Activated CD4-positive, alpha-beta T cell treated with anti-CD3 and anti-CD28 coated beads, Interleukin-2, amount 10 ng/mL, durations not matched to agents 24 days and 14 days (primary cell): ENCODE results near the gene EXOC3. TPM values are rescaled to one million over a fixed set of nuclear protein-coding genes. Genes with fewer than 3 reads are reported as not detected.
"Not testable (repeated sequence)": the region's sequence is repeated elsewhere in the genome, so short reads cannot be mapped to it uniquely, and the experiment has no call there.

Source experiments
- DNase-seq: peaks from one replicate; pipeline ENCODE4 v3.0.0; 2022
- H3K27ac Mint-ChIP-seq: one replicate; pipeline ENCODE4 v1.8.0; 2022; ENCODE audit warnings: mild to moderate bottlenecking, mixed read lengths
- H3K27me3 Mint-ChIP-seq: one replicate; pipeline ENCODE4 v1.8.0; 2022; ENCODE audit warnings: mixed read lengths
- H3K36me3 Mint-ChIP-seq: one replicate; pipeline ENCODE4 v1.8.0; 2022; ENCODE audit warnings: low read depth, mild to moderate bottlenecking, mixed read lengths
- H3K4me1 Mint-ChIP-seq: one replicate; pipeline ENCODE4 v1.8.0; 2021; ENCODE audit warnings: mixed read lengths
- H3K4me3 Mint-ChIP-seq: one replicate; pipeline ENCODE4 v1.8.0; 2022; ENCODE audit warnings: mild to moderate bottlenecking, moderate library complexity, mixed read lengths
- H3K9me3 Mint-ChIP-seq: one replicate; pipeline ENCODE4 v1.8.0; 2021; ENCODE audit warnings: mixed read lengths
- intact Hi-C: fragments of 100-400 bp; cut with micrococcal nuclease; formaldehyde crosslinking; loops from one replicate; pipeline ENCODE4 v1.15.1; 2023
- total RNA-seq: library from RNA; stranded (reverse); gene quantifications from 2 replicates; pipeline ENCODE4 v1.2.3, GENCODE V29; 2022

EXOC3 gene
- total RNA-seq, 1 donor from 2014 or later: 64.5 TPM

- Mint-ChIP-seq H3K36me3 (no peaks in the 10 kb centered on the region), H3K27me3 (peaks cover 9% of the 10 kb centered on the region), H3K4me3 (no peak overlapping the region), H3K27ac (no peak overlapping the region), H3K9me3 (no peaks in the 10 kb centered on the region), H3K4me1 (no peaks in the 10 kb centered on the region)
- DNase-seq: no peak
- intact Hi-C loops: no loop called here
Measured at GRCh38 chr5:505951-506525, 63.1 kb downstream of the EXOC3 start.

- H3K27ac Mint-ChIP-seq, H3K27me3 Mint-ChIP-seq, H3K4me3 Mint-ChIP-seq, intact Hi-C loops, H3K4me1 Mint-ChIP-seq, H3K9me3 Mint-ChIP-seq, DNase-seq, H3K36me3 Mint-ChIP-seq: not testable (repeated sequence)
Measured at GRCh38 chr5:507986-508575, 65.1 kb downstream of the EXOC3 start.

GRCh38 chr5:509611-510185 is 66.7 kb downstream of the EXOC3 start:
- H3K36me3 Mint-ChIP-seq: no peaks in the 10 kb centered on the region
- no peaks in the 10 kb centered on the region for H3K4me1 Mint-ChIP-seq
- intact Hi-C loops: no loop called here
- no peak for DNase-seq
- no peaks in the 10 kb centered on the region for H3K9me3 Mint-ChIP-seq
- H3K27ac Mint-ChIP-seq: no peak overlapping the region
- peaks cover 6% of the 10 kb centered on the region for H3K27me3 Mint-ChIP-seq
- H3K4me3 Mint-ChIP-seq: no peak overlapping the region

GRCh38 chr5:510521-510920 is 67.5 kb downstream of the EXOC3 start:
- Mint-ChIP-seq H3K9me3 (no peaks in the 10 kb centered on the region), H3K27me3 (peaks cover 9% of the 10 kb centered on the region), H3K4me3 (no peak overlapping the region), H3K27ac (no peak overlapping the region), H3K4me1 (no peaks in the 10 kb centered on the region), H3K36me3 (no peaks in the 10 kb centered on the region)
- intact Hi-C loops: no loop called here
- DNase-seq: no peak

GRCh38 chr5:511476-511875 is 68.5 kb downstream of the EXOC3 start:
- no peak for DNase-seq
- H3K36me3 Mint-ChIP-seq: no peaks in the 10 kb centered on the region
- no peak overlapping the region for H3K4me3 Mint-ChIP-seq
- no peaks in the 10 kb centered on the region for H3K9me3 Mint-ChIP-seq
- intact Hi-C loops: no loop called here
- H3K27ac Mint-ChIP-seq: no peak overlapping the region
- peaks cover 9% of the 10 kb centered on the region for H3K27me3 Mint-ChIP-seq
- H3K4me1 Mint-ChIP-seq: no peaks in the 10 kb centered on the region

- intact Hi-C loops: no loop called here
- no peak overlapping the region for H3K27ac Mint-ChIP-seq
- no peaks in the 10 kb centered on the region for H3K4me1 Mint-ChIP-seq
- H3K27me3 Mint-ChIP-seq: peaks cover 19% of the 10 kb centered on the region
- H3K36me3 Mint-ChIP-seq: no peaks in the 10 kb centered on the region
- no peak overlapping the region for H3K4me3 Mint-ChIP-seq
- H3K9me3 Mint-ChIP-seq: peaks cover 12% of the 10 kb centered on the region
- no peak for DNase-seq
Measured at GRCh38 chr5:513216-514100, 70.5 kb downstream of the EXOC3 start.

- Mint-ChIP-seq H3K4me1 (no peaks in the 10 kb centered on the region), H3K27me3 (peaks cover 19% of the 10 kb centered on the region), H3K9me3 (peaks cover 12% of the 10 kb centered on the region), H3K27ac (no peak overlapping the region), H3K36me3 (no peaks in the 10 kb centered on the region), H3K4me3 (no peak overlapping the region)
- intact Hi-C loops: no loop called here
- DNase-seq: no peak
Measured at GRCh38 chr5:514101-514485, 71.1 kb downstream of the EXOC3 start.

- Mint-ChIP-seq H3K4me3 (no peak overlapping the region), H3K36me3 (no peaks in the 10 kb centered on the region), H3K4me1 (no peaks in the 10 kb centered on the region), H3K9me3 (peaks cover 12% of the 10 kb centered on the region), H3K27ac (no peak overlapping the region), H3K27me3 (peaks cover 19% of the 10 kb centered on the region)
- intact Hi-C loops: no loop called here
- no peak for DNase-seq
Measured at GRCh38 chr5:514673-515072, 71.7 kb downstream of the EXOC3 start.

- intact Hi-C loops: no loop called here
- Mint-ChIP-seq H3K4me1 (no peaks in the 10 kb centered on the region), H3K4me3 (no peak overlapping the region)
Measured at GRCh38 chr5:515273-515836, 72.4 kb downstream of the EXOC3 start.

GRCh38 chr5:516338-516925 is 73.5 kb downstream of the EXOC3 start:
- intact Hi-C loops: no loop called here
- Mint-ChIP-seq H3K4me1 (no peaks in the 10 kb centered on the region), H3K27ac (no peak overlapping the region), H3K9me3 (peaks cover 12% of the 10 kb centered on the region), H3K36me3 (no peaks in the 10 kb centered on the region), H3K27me3 (peaks cover 22% of the 10 kb centered on the region), H3K4me3 (no peak overlapping the region)
- no peak for DNase-seq

More at GRCh38 chr5:515273-515836, 72.4 kb downstream of the EXOC3 start:
- H3K27me3 Mint-ChIP-seq: peaks cover 19% of the 10 kb centered on the region
- no peak overlapping the region for H3K27ac Mint-ChIP-seq
- DNase-seq: no peak
- peaks cover 12% of the 10 kb centered on the region for H3K9me3 Mint-ChIP-seq
- H3K36me3 Mint-ChIP-seq: no peaks in the 10 kb centered on the region

Other genes starting within 250 kb of the EXOC3 start
- 7.1 and 7.7 TPM in 2 replicates for gene CCDC127, start 225.0 kb upstream of the EXOC3 start, total RNA-seq
- gene SDHA, start 224.9 kb upstream of the EXOC3 start, total RNA-seq: 147 and 150 TPM in 2 replicates
- gene PDCD6, start 171.5 kb upstream of the EXOC3 start, total RNA-seq: 118 and 119 TPM in 2 replicates
- 25.8 and 26.0 TPM in 2 replicates for gene AHRR, start 121.5 kb upstream of the EXOC3 start, total RNA-seq
- gene SLC9A3, start 81.3 kb downstream of the EXOC3 start, total RNA-seq: 3.0 and 3.3 TPM in 2 replicates
- 33.2 and 36.0 TPM in 2 replicates for gene CEP72, start 169.2 kb downstream of the EXOC3 start, total RNA-seq